Fibroblast of lung (primary cell): Measurements from ENCODE around the gene PLCXD1. TPM values are rescaled to one million over a fixed set of nuclear protein-coding genes. Genes with fewer than 3 reads are reported as not detected.

ENCODE experiments used
- DNase-seq, 2 donors: peaks; one replicate each; pipeline versions ENCODE4 v3.0.0 to v3.0.0-alpha.2; 2010; ENCODE audit warnings: low read depth in 2 of 2
- H2AFZ ChIP-seq: 2 replicates; pipeline ENCODE4 v1.5.1; 2012; ENCODE audit warnings: low read length, control low read depth, inconsistent platforms
- H3K27ac ChIP-seq: 2 replicates; pipeline ENCODE4 v1.5.1; 2011; ENCODE audit warnings: low read length, control low read depth; ENCODE audit not compliant: insufficient read depth
- H3K27me3 ChIP-seq: 2 replicates; pipeline ENCODE4 v1.5.1; 2011; ENCODE audit warnings: mild to moderate bottlenecking, low read length; ENCODE audit not compliant: control insufficient read depth, insufficient read depth
- H3K36me3 ChIP-seq: 2 replicates; pipeline ENCODE4 v1.5.1; 2011; ENCODE audit warnings: low read length; ENCODE audit not compliant: control insufficient read depth, insufficient read depth
- H3K4me1 ChIP-seq: 2 replicates; pipeline ENCODE4 v1.5.1; 2011; ENCODE audit warnings: low read length; ENCODE audit not compliant: control insufficient read depth, insufficient read depth; ENCODE audit errors: extremely low read depth
- H3K4me2 ChIP-seq: 2 replicates; pipeline ENCODE4 v1.5.1; 2011; ENCODE audit warnings: low read length, control low read depth; ENCODE audit not compliant: insufficient read depth; ENCODE audit errors: extremely low read depth
- H3K4me3 ChIP-seq, 4 experiments: fragments of 200-600 bp in 1 of 4; sonication (generic) in 1 of 4; replicated peaks in 1 of 4; 2 replicates each; pipeline ENCODE4 v1.5.1; 2011 to 2016; ENCODE audit warnings: low read length in 4 of 4, low read depth in 3 of 4, mild to moderate bottlenecking in 3 of 4, control low read depth in 2 of 4, inconsistent platforms in 1 of 4, mixed read lengths in 1 of 4; ENCODE audit not compliant: insufficient read depth in 1 of 4; ENCODE audit errors: control extremely low read depth in 1 of 4
- H3K79me2 ChIP-seq: 2 replicates; pipeline ENCODE4 v1.5.1; 2012; ENCODE audit warnings: mild to moderate bottlenecking, low read length, inconsistent platforms; ENCODE audit not compliant: control insufficient read depth, insufficient read depth
- H3K9ac ChIP-seq: 2 replicates; pipeline ENCODE4 v1.5.1; 2011; ENCODE audit warnings: mild to moderate bottlenecking, low read length, control low read depth; ENCODE audit not compliant: insufficient read depth
- H3K9me3 ChIP-seq: 2 replicates; pipeline ENCODE4 v1.5.1; 2012; ENCODE audit warnings: low read depth, low read length; ENCODE audit not compliant: control insufficient read depth, insufficient read depth
- H4K20me1 ChIP-seq: 2 replicates; pipeline ENCODE4 v1.5.1; 2011; ENCODE audit warnings: low read length; ENCODE audit not compliant: control insufficient read depth, insufficient read depth; ENCODE audit errors: extremely low read depth
- EZH2 ChIP-seq: IDR thresholded peaks from 2 replicates; pipeline ENCODE4 v1.5.1; 2012; ENCODE audit warnings: low read length, control low read depth, mild to moderate bottlenecking; ENCODE audit errors: missing control alignments
- polyA plus RNA-seq, 2 donors: library from polyadenylated mRNA; depleted of rRNA in 1 of 2; stranded (reverse) in 1 of 2; unstranded in 1 of 2; fragments of >200 nt; gene quantifications; 2 replicates each; pipeline ENCODE4 v1.2.1, GENCODE V29; 2011 to 2012; ENCODE audit warnings: missing spikeins in 1 of 2
- total RNA-seq: library from RNA; depleted of rRNA; stranded (reverse); fragments of >200 nt; gene quantifications from 2 replicates; pipeline ENCODE4 v1.2.1, GENCODE V29; 2014
- TF ChIP-seq, protein P1 (sequence below), 2 donors: IDR thresholded peaks in 1 of 2; conservative IDR thresholded peaks in 1 of 2; 1 replicate in 1 of 2; 2 replicates in 1 of 2; pipeline ENCODE4 v1.5.1; 2011 to 2012; ENCODE audit warnings: low read length in 2 of 2, control low read depth in 1 of 2, inconsistent platforms in 1 of 2, low read depth in 1 of 2, mild to moderate bottlenecking in 1 of 2

PLCXD1 gene
- total and polyA plus RNA-seq, 2 donors (not counting 1 experiment from before 2014, with no cell fraction given): 4.3 to 10.9 TPM

DNA sequence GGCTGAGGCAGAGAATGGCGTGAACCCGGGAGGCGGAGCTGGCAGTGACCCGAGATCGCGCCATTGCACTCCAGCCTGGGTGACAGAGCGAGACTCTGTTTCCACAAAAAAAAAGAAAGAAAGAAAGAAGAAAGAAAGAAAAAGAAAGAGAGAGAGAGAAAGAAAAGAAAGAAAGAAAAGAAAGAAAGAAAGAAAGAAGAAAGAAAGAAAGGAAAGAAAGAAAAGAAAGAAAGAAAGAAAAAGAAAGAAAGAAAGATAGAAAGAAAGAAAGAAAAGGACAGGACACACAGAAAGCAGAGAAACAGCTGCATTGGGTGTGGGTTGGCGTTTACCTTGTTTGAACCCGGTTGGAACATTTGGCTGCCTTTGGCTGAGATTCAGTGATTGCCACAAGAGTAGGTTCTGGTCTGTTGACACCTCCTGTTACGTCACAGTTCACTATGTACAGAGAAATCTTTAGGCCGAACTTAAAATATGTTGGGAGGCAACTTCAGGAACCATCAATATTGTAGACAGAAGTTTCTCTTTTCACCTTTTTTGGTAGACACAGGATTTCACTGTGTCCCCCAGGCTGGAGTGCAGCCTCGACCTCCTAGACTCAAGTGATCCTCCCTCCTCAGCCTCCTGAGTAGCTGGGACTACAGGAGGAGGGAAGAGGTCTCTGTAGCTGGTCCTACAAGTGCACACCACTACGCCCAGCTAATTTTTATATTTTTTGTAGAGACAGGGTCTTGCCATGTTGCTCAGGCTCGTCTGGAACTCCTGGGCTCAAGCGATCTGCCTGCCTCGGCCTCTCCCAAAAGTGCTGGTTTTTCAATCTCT, 16.3 kb upstream of the PLCXD1 start:
- Histone ChIP-seq H3K4me2 (no peak overlapping the region), H3K79me2 (no peaks in the 10 kb centered on the region), H2AFZ (no peak overlapping the region), H3K4me1 (peaks cover 2% of the 10 kb centered on the region), H3K4me3 (no peak overlapping the region), H3K9ac (no peak overlapping the region), H3K36me3 (no peaks in the 10 kb centered on the region), H3K27ac (no peak overlapping the region), H3K9me3 (no peaks in the 10 kb centered on the region), H4K20me1 (no peaks in the 10 kb centered on the region), H3K27me3 (no peaks in the 10 kb centered on the region)
- TF ChIP-seq EZH2: no peak
- TF ChIP-seq, protein P1, sequence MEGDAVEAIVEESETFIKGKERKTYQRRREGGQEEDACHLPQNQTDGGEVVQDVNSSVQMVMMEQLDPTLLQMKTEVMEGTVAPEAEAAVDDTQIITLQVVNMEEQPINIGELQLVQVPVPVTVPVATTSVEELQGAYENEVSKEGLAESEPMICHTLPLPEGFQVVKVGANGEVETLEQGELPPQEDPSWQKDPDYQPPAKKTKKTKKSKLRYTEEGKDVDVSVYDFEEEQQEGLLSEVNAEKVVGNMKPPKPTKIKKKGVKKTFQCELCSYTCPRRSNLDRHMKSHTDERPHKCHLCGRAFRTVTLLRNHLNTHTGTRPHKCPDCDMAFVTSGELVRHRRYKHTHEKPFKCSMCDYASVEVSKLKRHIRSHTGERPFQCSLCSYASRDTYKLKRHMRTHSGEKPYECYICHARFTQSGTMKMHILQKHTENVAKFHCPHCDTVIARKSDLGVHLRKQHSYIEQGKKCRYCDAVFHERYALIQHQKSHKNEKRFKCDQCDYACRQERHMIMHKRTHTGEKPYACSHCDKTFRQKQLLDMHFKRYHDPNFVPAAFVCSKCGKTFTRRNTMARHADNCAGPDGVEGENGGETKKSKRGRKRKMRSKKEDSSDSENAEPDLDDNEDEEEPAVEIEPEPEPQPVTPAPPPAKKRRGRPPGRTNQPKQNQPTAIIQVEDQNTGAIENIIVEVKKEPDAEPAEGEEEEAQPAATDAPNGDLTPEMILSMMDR (conservative IDR thresholded peaks at IDR 0.05 in 1 of 2, IDR thresholded peaks at IDR 0.05 in 1 of 2; ENCODE audit: low read depth in 1 of 2, low read length in 2 of 2): no peak
- peak in 1 of 2 donors; percentile 74 for DNase-seq

DNA sequence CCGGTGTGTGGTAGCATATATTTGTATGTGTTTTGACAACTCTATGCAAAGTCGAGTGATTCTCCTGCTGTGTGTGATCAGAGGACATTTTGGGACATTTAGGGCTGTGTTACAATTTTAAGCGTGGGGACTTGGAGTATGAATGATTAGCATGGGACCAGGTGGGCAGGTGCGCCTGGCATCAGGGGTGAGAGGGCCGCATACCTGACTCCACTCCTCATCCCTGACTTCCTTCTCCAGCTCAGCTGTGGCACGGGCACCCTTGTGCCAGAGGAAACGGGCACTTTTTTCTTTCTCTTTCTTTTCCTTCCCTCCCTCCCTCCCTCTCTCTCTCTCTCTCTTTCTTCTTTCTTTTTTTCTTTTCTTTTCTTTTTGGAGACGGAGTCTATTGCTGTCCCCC, 15.7 kb upstream of the PLCXD1 start:
- Histone ChIP-seq H3K9me3 (no peaks in the 10 kb centered on the region), H3K9ac (no peak overlapping the region), H3K27me3 (no peaks in the 10 kb centered on the region), H3K79me2 (no peaks in the 10 kb centered on the region), H2AFZ (no peak overlapping the region), H3K27ac (no peak overlapping the region), H3K4me1 (peaks cover 2% of the 10 kb centered on the region), H3K36me3 (no peaks in the 10 kb centered on the region), H4K20me1 (no peaks in the 10 kb centered on the region), H3K4me3 (no peak overlapping the region), H3K4me2 (no peak overlapping the region)
- TF ChIP-seq, protein P1 (conservative IDR thresholded peaks at IDR 0.05 in 1 of 2, IDR thresholded peaks at IDR 0.05 in 1 of 2; ENCODE audit: low read depth in 1 of 2, low read length in 2 of 2): no peak
- no peak for TF ChIP-seq EZH2
- DNase-seq: no peak

DNA sequence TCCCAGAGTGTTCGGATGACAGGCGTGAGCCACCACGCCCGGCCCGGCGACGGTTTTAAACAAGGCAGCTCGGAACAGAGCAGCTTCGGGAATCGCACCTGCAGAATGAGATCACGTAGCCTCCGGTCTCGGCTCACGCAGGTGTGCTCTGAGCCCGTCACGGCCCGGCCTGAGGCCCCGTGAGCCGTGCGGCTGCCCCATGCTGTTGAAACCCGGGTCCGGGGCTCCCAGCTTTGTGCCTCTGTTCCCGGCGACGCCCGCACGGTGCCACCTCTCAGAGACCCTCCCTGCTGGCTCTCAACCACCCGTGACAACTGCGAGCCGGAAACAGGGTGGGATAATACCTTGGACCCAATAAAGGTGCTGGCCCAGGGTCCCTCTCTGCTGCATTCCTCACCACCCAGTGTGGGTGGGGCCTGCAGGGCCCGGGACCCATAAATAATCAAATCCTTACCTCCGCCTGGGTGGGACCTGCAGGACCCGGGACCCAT, 13.4 kb upstream of the PLCXD1 start:
- Histone ChIP-seq H3K27me3 (no peaks in the 10 kb centered on the region), H3K27ac (no peak overlapping the region), H4K20me1 (no peaks in the 10 kb centered on the region), H3K4me1 (no peaks in the 10 kb centered on the region), H3K36me3 (no peaks in the 10 kb centered on the region), H3K9me3 (no peaks in the 10 kb centered on the region), H3K9ac (no peak overlapping the region), H3K4me3 (no peak overlapping the region), H2AFZ (no peak overlapping the region), H3K4me2 (no peak overlapping the region), H3K79me2 (no peaks in the 10 kb centered on the region)
- no peak for TF ChIP-seq EZH2
- TF ChIP-seq, protein P1 (conservative IDR thresholded peaks at IDR 0.05 in 1 of 2, IDR thresholded peaks at IDR 0.05 in 1 of 2; ENCODE audit: low read depth in 1 of 2, low read length in 2 of 2): no peak
- DNase-seq: no peak
